K562 (cell line): Measurements from ENCODE around the gene CELA3B. TPM values are rescaled to one million over a fixed set of nuclear protein-coding genes. Genes with fewer than 3 reads are reported as not detected.

Source experiments
- ARID4B ChIP-seq: sonication (generic); formaldehyde crosslinking; IDR thresholded peaks from 2 replicates; pipeline ENCODE4 v1.8.0; 2022; ENCODE audit warnings: mild to moderate bottlenecking, missing genetic modification reagents
- BRF1 ChIP-seq: IDR thresholded peaks from 3 replicates; pipeline ENCODE4 v1.6.1; 2011; ENCODE audit warnings: borderline replicate concordance, mild to moderate bottlenecking; ENCODE audit not compliant: insufficient read length; ENCODE audit errors: extremely low read depth
- CTCF ChIP-seq, 3 experiments: IDR thresholded peaks in 2 of 3; conservative IDR thresholded peaks in 1 of 3; 2 replicates each; pipeline ENCODE4 v1.5.1; 2011 to 2012; ENCODE audit warnings: low read length in 3 of 3, mild to moderate bottlenecking in 3 of 3, control low read depth in 2 of 3, improper control_type of control experiment in 1 of 3, inconsistent platforms in 1 of 3, low read depth in 1 of 3, mixed read lengths in 1 of 3, moderate library complexity in 1 of 3; ENCODE audit not compliant: insufficient read depth in 2 of 3
- ELF4 ChIP-seq: fragments of 450-650 bp; formaldehyde crosslinking; IDR thresholded peaks from 2 replicates; pipeline ENCODE4 v1.4.0; 2022; ENCODE audit warnings: missing genetic modification characterization
- ESRRB ChIP-seq: fragments of 250-450 bp; sonication (Bioruptor Pico); IDR thresholded peaks from 2 replicates; pipeline ENCODE4 v1.5.0; 2020; ENCODE audit warnings: mild to moderate bottlenecking, moderate library complexity, borderline replicate concordance
- HNRNPK ChIP-seq: fragments of 200-400 bp; formaldehyde crosslinking; IDR thresholded peaks from one replicate; pipeline ENCODE4 v1.6.1; 2018; ENCODE audit warnings: mild to moderate bottlenecking, low read depth, low read length; ENCODE audit not compliant: poor library complexity, severe bottlenecking
- IFI16 ChIP-seq: fragments of 250-450 bp; sonication (Bioruptor Pico); IDR thresholded peaks from 2 replicates; pipeline ENCODE4 v2.1.2; 2022; ENCODE audit warnings: mild to moderate bottlenecking, inconsistent platforms
- ILF3 ChIP-seq: fragments of 450-650 bp; IDR thresholded peaks from 2 replicates; pipeline ENCODE4 v1.6.1; 2018; ENCODE audit warnings: antibody characterized with exemption, mild to moderate bottlenecking, moderate library complexity, borderline replicate concordance
- L3MBTL2 ChIP-seq: fragments of 450-650 bp; IDR thresholded peaks from 2 replicates; pipeline ENCODE4 v1.6.1; 2016; ENCODE audit warnings: mild to moderate bottlenecking, moderate library complexity
- MCM3 ChIP-seq: fragments of 450-650 bp; IDR thresholded peaks from 2 replicates; pipeline ENCODE4 v1.6.1; 2016
- MTA3 ChIP-seq: fragments of 450-650 bp; formaldehyde crosslinking; IDR thresholded peaks from 2 replicates; pipeline ENCODE4 v1.6.1; 2017; ENCODE audit warnings: mild to moderate bottlenecking, borderline replicate concordance
- NCOA1 ChIP-seq: fragments of 450-650 bp; IDR thresholded peaks from 2 replicates; pipeline ENCODE4 v1.6.1; 2016; ENCODE audit warnings: low read depth
- RBM17 ChIP-seq: fragments of 200-400 bp; formaldehyde crosslinking; IDR thresholded peaks from 2 replicates; pipeline ENCODE4 v1.6.1; 2017; ENCODE audit warnings: low read depth, mild to moderate bottlenecking, low read length, borderline replicate concordance
- RBM25 ChIP-seq: fragments of 200-400 bp; formaldehyde crosslinking; IDR thresholded peaks from 2 replicates; pipeline ENCODE4 v1.6.1; 2018; ENCODE audit warnings: low read length, low read depth, moderate library complexity; ENCODE audit not compliant: severe bottlenecking
- SPI1 ChIP-seq: IDR thresholded peaks from 2 replicates; pipeline ENCODE4 v1.6.1; 2011; ENCODE audit warnings: low read depth, low read length, control low read depth, borderline replicate concordance
- polyA plus RNA-seq, 8 experiments: library from polyadenylated mRNA; depleted of rRNA in 4 of 8; stranded (reverse) in 5 of 8; unstranded in 3 of 8; fragments of >200 nt; fragmentation: Nextera tagmentation in 2 of 8; fragmentation: Illumina TruSeq in 1 of 8; extraction: Ambion mirVana in 2 of 8; extraction: Trizol in 1 of 8; gene quantifications; 2 replicates each; pipeline versions ENCODE4 v1.2.1 to v1.2.3, GENCODE V29; 2011 to 2014; ENCODE audit warnings: inconsistent platforms in 1 of 8, missing spikeins in 1 of 8
- total RNA-seq, 7 experiments: library from RNA; depleted of rRNA in 6 of 7; stranded (reverse); fragments of >200 nt in 6 of 7; fragmentation: Illumina TruSeq in 2 of 7; extraction: Trizol in 2 of 7; gene quantifications; 2 replicates each; pipeline versions ENCODE4 v1.2.1 to v1.2.3, GENCODE V29; 2011 to 2021; ENCODE audit warnings: low replicate concordance in 1 of 7
- TF ChIP-seq, protein P1 (sequence below): fragments of 450-650 bp; IDR thresholded peaks from 2 replicates; pipeline ENCODE4 v1.6.1; 2016
- TF ChIP-seq, protein P2 (sequence below), 2 experiments: IDR thresholded peaks in 1 of 2; conservative IDR thresholded peaks in 1 of 2; 2 replicates each; pipeline ENCODE4 v1.6.1; 2016; ENCODE audit warnings: low read depth in 2 of 2, mild to moderate bottlenecking in 1 of 2, missing compliant biosample characterization in 1 of 2, missing genetic modification characterization in 1 of 2, moderate library complexity in 1 of 2

Gene CELA3B
- total and polyA plus RNA-seq, 9 of the 15 experiments (the other 6 are each of a cell fraction or from before 2014, with no cell fraction given): 3.1 TPM; not detected in 8

DNA sequence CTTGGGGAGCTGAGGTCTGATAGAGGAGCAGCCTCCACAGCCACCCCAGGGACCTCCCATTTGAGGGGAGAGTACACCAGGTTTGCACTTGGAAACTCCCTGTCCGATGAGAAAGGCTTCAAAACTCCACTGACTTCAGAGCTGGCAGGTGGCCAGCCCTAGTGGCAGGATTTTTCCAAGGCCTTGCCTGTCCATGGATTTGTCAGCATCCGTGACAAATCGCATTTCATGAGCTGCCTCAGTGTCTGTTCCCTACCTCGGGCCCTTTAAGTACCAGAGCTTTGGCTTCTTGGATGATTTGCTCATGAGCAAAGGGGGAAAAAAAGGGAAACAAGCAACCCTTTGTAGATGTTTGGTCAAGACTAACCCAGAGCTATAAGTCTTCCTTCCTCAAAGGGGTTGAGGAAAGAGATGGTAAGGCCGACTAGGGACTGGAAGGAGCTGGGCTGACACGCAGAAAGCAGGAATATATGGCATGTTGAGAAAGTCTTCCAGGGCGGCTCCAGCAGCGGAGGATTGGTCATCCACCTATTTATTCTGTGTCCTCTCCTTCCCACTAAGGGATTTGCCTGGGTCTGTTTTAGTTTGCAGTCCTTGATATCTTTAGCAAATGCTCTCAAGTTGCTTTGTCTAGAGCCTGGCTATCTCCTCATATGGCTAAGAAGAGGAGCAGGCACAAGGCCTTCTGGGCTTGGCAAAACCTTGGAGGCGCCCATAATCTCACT, 37.0 kb upstream of the CELA3B start (continued):
- TF ChIP-seq, protein P1, sequence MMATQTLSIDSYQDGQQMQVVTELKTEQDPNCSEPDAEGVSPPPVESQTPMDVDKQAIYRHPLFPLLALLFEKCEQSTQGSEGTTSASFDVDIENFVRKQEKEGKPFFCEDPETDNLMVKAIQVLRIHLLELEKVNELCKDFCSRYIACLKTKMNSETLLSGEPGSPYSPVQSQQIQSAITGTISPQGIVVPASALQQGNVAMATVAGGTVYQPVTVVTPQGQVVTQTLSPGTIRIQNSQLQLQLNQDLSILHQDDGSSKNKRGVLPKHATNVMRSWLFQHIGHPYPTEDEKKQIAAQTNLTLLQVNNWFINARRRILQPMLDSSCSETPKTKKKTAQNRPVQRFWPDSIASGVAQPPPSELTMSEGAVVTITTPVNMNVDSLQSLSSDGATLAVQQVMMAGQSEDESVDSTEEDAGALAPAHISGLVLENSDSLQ: peak; percentile 31; the same call in 1 of the 2 replicates
- no peak for TF ChIP-seq NCOA1
- TF ChIP-seq ESRRB (CRISPR knock-in tag): no peak
- no peak for TF ChIP-seq ARID4B (CRISPR knock-in tag)
- TF ChIP-seq IFI16 (CRISPR knock-in tag): no peak
- no peak for TF ChIP-seq BRF1
- TF ChIP-seq, protein P2, sequence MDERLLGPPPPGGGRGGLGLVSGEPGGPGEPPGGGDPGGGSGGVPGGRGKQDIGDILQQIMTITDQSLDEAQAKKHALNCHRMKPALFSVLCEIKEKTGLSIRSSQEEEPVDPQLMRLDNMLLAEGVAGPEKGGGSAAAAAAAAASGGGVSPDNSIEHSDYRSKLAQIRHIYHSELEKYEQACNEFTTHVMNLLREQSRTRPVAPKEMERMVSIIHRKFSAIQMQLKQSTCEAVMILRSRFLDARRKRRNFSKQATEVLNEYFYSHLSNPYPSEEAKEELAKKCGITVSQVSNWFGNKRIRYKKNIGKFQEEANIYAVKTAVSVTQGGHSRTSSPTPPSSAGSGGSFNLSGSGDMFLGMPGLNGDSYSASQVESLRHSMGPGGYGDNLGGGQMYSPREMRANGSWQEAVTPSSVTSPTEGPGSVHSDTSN (CRISPR knock-in tag; IDR thresholded peaks at IDR 0.05; ENCODE audit: low read depth): no peak
- TF ChIP-seq, protein P2 (tag; conservative IDR thresholded peaks at IDR 0.05; ENCODE audit: low read depth): 0 out of 2 replicates have a peak, but pooled peaks have one; percentile 54
- TF ChIP-seq ELF4: no peak
- no peak for TF ChIP-seq ILF3
- TF ChIP-seq SPI1: no peak
- TF ChIP-seq MCM3: no peak
- TF ChIP-seq CTCF (IDR thresholded peaks at IDR 0.05 in 2 of 3, conservative IDR thresholded peaks at IDR 0.05 in 1 of 3; ENCODE audit: insufficient read depth in 2 of 3, low read depth in 1 of 3, low read length in 3 of 3): peak in 1 of 3 experiments; percentile 8; a peak in 1 of 6 replicates
- TF ChIP-seq L3MBTL2: peak; percentile 27; the same call in 1 of the 2 replicates
- no peak for TF ChIP-seq MTA3
- TF ChIP-seq RBM25: no peak
- no peak for TF ChIP-seq RBM17
- TF ChIP-seq HNRNPK: no peak
